ENCODE data around the gene ARHGAP1.

The ARHGAP1 gene

GRCh38 chr11:46635557-46636139 lies 64.8 kb downstream of the ARHGAP1 start:
- DNase-seq: no peak

GRCh38 chr11:46633291-46634217 lies 66.9 kb downstream of the ARHGAP1 start:
- DNase-seq: no peak

GRCh38 chr11:46632502-46632901 lies 67.9 kb downstream of the ARHGAP1 start:
- DNase-seq: no peak

GRCh38 chr11:46631676-46632075 lies 68.7 kb downstream of the ARHGAP1 start:
- no peak for DNase-seq

GRCh38 chr11:46630237-46630636 lies 70.2 kb downstream of the ARHGAP1 start:
- DNase-seq: no peak

DNA sequence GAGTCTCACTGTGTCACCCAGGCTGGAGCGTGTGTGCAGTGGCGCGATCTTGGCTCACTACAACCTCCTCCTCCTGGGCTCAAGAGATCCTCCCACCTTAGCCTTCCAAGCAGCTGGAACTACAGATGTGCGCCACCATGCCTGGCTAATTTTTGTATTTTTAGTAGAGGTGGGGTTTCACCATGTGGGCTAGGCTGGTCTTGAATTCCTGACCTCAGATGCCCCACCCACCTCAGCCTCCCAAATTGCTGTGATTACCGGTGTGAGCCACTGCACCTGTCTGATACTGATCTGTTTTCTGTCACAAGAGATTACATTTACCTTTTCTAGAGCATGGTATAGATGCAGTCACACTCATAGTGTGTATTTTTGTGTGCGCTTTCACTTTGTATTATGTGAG lies 71.5 kb downstream of the ARHGAP1 start:
- DNase-seq: no peak

All from central memory CD4-positive, alpha-beta T cell (primary cell).